ENCODE results near the gene NADSYN1. TPM values are rescaled to one million over a fixed set of nuclear protein-coding genes. Genes with fewer than 3 reads are reported as not detected.

Gene NADSYN1
- total and polyA plus RNA-seq, 8 donors = 53.2 to 78.9 (median 61.9) TPM

DNA sequence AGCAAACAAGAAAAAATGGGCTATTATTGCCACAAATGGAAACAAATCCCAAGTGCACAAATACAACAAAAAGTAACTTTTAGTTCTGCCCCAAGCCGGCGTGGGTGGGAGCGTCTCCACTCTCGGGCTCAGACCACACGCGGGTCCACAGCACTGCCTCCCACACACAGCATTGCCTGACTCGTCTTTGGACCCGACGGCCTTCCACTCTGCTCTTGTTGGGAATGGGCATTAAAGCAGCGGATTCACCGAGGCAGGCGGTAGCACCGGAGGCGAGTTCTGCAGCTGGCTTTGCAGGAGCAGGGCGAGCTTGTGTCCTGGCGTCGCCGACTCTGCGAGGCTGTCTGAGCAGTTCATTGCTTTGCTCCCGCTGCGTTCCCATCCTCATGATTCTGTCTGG, 23.0 kb downstream of the NADSYN1 start:
- no peak overlapping the region for H3K27ac ChIP-seq
- intact Hi-C loops (cut with DNase I) = no loop called here
- TF ChIP-seq, protein P1, sequence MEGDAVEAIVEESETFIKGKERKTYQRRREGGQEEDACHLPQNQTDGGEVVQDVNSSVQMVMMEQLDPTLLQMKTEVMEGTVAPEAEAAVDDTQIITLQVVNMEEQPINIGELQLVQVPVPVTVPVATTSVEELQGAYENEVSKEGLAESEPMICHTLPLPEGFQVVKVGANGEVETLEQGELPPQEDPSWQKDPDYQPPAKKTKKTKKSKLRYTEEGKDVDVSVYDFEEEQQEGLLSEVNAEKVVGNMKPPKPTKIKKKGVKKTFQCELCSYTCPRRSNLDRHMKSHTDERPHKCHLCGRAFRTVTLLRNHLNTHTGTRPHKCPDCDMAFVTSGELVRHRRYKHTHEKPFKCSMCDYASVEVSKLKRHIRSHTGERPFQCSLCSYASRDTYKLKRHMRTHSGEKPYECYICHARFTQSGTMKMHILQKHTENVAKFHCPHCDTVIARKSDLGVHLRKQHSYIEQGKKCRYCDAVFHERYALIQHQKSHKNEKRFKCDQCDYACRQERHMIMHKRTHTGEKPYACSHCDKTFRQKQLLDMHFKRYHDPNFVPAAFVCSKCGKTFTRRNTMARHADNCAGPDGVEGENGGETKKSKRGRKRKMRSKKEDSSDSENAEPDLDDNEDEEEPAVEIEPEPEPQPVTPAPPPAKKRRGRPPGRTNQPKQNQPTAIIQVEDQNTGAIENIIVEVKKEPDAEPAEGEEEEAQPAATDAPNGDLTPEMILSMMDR (IDR thresholded peaks at IDR 0.05) = no peak
- DNase-seq (no peak), ATAC-seq (no peak)
- H3K4me1 ChIP-seq = no peaks in the 10 kb centered on the region
- H3K9me3 ChIP-seq = no peaks in the 10 kb centered on the region
- no peaks in the 10 kb centered on the region for H3K27me3 ChIP-seq
- H3K36me3 ChIP-seq = peaks cover 0 to 99% of the 10 kb centered on the region in 2 donors
- H3K4me3 ChIP-seq = no peak overlapping the region

DNA sequence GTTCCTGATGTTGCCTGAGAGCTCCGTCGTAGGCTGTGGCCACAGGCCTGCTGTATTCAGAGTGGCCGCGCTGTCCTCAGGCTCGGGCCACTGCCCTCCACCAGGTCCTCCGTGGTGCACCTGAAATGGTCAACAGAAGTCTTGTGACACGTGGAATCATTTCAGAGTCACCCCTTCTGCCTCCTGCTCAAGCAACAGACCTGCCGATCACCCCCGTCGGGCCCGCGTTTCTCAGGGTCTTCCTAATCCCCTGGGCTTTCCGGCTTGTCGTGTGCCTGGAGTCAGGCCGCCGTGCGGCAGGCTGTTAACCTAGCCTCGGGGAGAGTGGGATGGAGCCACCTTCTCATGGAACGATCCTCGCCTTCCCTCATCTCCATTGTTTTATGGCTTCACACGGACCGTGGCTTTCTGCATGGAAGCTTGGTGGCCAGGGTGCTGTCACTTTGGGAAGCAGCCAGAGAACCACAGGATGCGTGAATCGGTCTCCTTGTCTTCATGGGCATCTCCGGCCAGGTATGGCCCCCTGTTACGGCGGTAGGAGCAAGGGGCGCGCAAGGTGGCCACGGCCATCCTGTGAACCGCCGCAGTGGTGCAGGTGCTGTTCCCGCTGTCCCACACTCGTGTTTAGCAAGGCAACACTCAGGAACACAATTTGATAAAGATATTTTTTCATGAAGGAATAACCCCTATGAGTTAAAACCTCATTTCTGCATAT, 24.1 kb downstream of the NADSYN1 start:
- no peak overlapping the region for H3K4me3 ChIP-seq
- DNase-seq (no peak), ATAC-seq (no peak)
- no peaks in the 10 kb centered on the region for H3K9me3 ChIP-seq
- intact Hi-C loops (cut with DNase I) = no loop called here
- no peak overlapping the region for H3K27ac ChIP-seq
- TF ChIP-seq, protein P1 (IDR thresholded peaks at IDR 0.05) = no peak
- no peaks in the 10 kb centered on the region for H3K27me3 ChIP-seq
- peaks cover 0 to 100% of the 10 kb centered on the region in 2 donors for H3K36me3 ChIP-seq
- no peaks in the 10 kb centered on the region for H3K4me1 ChIP-seq

DNA sequence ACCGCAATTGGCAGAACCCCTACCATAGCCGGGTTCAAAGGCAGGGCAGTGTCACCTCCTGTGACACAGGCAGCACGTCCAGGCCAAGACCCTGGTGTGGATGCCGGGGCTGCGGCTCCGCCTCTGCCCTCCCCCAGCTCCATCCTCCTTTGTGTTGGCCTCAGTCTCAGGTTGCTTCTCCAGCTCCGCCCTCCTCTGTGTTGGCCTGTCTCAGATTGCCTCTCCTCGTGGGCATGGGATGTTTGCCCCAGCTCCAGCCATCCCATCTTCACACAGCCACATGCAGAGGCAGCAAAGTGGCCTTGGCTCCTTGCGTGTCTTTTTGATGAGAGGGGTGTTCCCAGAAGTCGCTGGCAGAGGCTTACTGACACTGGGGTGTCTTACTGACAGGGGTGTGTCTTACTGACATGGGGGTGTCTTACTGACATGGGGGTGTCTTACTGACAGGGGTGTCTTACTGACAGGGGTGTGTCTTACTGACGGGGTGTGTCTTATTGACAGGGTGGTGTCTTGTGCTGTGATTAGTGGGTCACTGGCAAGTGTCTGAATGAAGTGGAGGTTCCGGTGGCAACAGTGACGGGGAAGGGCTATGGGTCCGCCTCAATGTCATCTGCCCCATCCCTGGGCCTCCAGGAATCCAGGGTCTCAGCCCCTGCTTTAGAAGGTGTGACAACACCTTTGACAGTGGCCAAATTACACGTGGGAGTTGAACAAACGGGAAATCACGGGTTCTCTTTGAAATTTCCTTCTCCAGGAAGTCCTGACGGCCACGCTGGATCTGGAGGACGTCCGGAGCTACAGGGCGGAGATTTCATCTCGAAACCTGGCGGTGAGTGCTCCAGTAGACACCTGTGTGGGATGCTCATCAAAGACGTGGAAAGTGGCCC, 24.9 kb downstream of the NADSYN1 start:
- DNase-seq (peak in 1 of 4 donors; percentile 41), ATAC-seq (no peak)

DNA sequence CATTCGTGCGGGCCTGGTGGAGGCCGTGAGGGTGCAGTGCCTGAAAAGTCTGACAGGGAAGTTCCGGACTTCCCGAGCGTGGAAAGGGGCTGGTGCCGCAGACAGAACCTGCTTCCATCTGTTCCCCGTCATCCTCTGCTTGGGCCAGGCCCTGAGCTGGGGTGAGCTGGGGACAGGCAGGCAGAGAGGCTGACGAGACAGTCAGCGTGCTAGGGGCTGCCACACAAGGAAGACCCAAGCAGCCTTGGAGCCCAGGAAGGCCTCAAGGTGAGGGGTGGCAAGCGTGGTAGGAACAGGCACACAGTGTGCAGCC, 25.5 kb downstream of the NADSYN1 start:
- Histone ChIP-seq H3K4me1 (no peaks in the 10 kb centered on the region), H3K27ac (no peak overlapping the region), H3K27me3 (no peaks in the 10 kb centered on the region), H3K4me3 (no peak overlapping the region), H3K36me3 (peaks cover 4 to 98% of the 10 kb centered on the region in 2 donors), H3K9me3 (no peaks in the 10 kb centered on the region)
- intact Hi-C loops (cut with DNase I) = no loop called here
- TF ChIP-seq, protein P1 (IDR thresholded peaks at IDR 0.05) = no peak
- ATAC-seq = no peak
- DNase-seq = peak in 1 of 4 donors; percentile 57

More for the DNA sequence above, 24.9 kb downstream of the NADSYN1 start:
- Histone ChIP-seq H3K4me1 (no peaks in the 10 kb centered on the region), H3K4me3 (no peak overlapping the region), H3K27me3 (no peaks in the 10 kb centered on the region), H3K27ac (no peak overlapping the region), H3K9me3 (no peaks in the 10 kb centered on the region), H3K36me3 (peaks cover 0 to 98% of the 10 kb centered on the region in 2 donors)
- TF ChIP-seq, protein P1 (IDR thresholded peaks at IDR 0.05) = no peak
- intact Hi-C loops (cut with DNase I) = no loop called here
